ENCODE data around the gene HNRNPUL1.

The HNRNPUL1 gene

GRCh38 chr19:41234512-41235168 lies 29.5 kb upstream of the HNRNPUL1 start:
- no peak for DNase-seq

DNA sequence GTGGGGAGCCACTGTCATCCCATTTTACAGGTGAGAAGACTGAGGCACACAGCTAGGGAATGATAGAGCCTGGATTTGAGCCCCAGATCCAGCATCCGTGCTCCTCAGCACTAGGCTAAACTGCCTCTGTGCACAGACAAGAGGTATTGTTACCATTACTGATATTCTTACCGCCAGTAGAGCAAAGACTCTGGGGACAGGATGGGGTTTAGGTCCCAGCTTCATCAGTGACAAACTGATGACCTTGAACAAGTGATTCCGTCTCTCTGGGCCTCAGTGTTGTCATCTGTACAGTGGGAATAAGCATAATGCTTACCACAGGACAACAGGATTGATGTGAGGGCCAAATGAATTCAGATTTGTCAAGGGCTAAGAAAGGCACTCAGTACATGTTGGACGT lies 28.7 kb upstream of the HNRNPUL1 start:
- DNase-seq = no peak

DNA sequence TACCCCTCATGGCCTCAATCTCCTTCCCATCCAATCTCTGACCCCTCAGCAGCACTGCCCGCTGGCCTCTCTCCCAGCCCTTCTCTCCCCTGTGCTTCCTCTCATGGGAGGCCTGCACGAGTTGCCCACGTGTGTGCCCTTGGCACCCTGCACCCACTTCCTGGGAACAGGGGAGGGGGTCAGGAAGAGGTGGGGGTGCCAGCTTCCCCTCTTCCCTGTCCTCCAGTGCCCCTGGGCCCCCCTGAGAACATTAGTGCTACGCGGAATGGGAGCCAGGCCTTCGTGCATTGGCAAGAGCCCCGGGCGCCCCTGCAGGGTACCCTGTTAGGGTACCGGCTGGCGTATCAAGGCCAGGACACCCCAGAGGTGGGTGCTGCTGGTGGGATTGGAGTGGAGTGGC lies 25.9 kb upstream of the HNRNPUL1 start:
- no peak for DNase-seq

- DNase-seq = no peak
These were observed 24.8 kb upstream of the HNRNPUL1 start for GRCh38 chr19:41239363-41239762.

DNA sequence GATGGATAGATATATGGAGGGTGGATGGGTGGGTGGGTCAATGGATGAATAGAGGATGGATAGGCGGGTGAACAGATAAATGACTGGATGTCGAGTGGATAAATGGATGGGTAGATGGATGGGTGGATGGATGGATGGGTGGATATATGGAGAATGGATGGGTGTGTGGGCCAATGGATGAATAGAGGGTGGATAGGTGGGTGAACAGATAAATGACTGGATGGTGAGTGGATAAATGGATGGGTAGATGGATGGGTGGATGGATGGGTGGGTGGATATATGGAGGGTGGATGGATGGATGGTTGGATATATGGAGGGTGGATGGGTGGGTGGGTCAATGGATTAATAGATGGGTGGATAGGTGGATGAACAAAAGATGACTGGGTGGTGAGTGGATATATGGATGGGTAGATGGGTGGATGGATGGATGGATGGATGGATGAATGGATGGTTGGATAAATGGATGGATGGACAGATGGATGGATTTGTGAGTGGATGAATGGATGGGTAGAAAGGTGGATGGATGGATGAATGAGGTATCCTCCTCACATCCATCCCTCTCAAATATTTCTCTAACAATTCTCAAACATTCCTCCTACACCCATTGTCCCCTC lies 24.1 kb upstream of the HNRNPUL1 start:
- no peak for DNase-seq

- no peak for DNase-seq
These were observed 22.3 kb upstream of the HNRNPUL1 start for GRCh38 chr19:41241859-41242258.

DNA sequence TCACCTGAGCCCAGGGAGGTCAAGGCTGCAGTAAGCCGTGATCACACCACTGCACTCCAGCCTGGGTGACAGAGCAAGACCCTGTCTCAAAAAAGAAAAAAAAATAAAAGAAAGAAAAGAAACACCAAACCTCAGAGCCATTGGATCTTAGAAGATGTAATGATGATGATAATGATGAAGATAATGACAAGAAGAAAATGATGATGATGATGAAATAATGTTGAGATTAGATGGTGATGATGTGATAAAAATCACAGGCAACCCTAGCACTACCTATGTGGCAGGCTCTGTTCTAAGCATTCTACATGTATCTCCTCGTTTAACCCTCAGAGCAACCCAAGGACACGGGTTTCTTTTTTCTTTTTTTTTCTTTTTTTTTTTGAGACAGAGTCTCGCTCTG lies 20.1 kb upstream of the HNRNPUL1 start:
- no peak for DNase-seq

DNA sequence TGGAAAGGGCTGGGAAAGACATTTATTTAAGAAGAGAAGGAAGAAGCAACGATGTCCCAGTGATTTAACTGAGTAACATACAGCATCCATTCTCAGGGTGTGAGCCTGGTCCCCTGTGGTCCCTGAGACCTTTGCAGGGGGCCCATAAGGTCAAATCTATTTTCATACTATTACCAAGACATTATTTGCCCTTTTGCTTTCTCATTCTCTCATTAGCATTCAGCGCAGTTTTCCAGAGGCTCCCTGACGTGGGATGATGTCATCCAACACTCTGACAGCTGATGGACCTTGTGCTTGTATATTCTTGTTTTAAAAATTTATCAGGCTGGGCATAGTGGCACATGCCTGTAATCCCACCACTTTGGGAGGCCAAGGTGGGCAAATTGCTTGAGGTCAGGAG lies 18.3 kb upstream of the HNRNPUL1 start:
- DNase-seq = no peak

- DNase-seq = no peak
These were observed 15.3 kb upstream of the HNRNPUL1 start for GRCh38 chr19:41248895-41249294.

- no peak for DNase-seq
These were observed 14.3 kb upstream of the HNRNPUL1 start for GRCh38 chr19:41249707-41250423.

- no peak for DNase-seq
These were observed 10.5 kb upstream of the HNRNPUL1 start for GRCh38 chr19:41253660-41254059.

DNA sequence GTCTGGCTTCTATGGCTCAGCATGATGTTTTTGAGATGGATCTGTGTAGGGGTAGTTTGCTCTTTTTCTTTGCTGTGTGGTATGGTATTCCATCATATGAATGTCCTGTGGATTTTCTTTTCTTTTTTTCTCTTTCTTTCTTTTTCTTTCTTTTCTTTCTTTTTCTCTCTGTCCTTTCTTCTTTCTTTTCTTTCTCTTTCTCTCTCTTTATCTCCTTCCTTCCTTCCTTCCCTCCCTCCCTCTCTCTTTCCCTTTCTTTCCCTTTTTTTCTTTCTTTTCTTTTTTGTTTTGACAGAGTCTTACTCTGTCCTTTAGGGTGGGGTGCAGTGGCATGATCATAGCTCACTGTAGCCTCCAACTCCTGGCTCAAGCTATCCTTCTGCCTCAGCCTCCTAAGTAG lies 9.0 kb upstream of the HNRNPUL1 start:
- DNase-seq = no peak

GRCh38 chr19:41261474-41262190 lies 2.5 kb upstream of the HNRNPUL1 start:
- no peak for DNase-seq

GRCh38 chr19:41263042-41263849 lies 926 bp upstream of the HNRNPUL1 start:
- DNase-seq = peak; percentile 66 to 73

- peak; percentile 39 to 56 for DNase-seq
These were observed 616 bp downstream of the HNRNPUL1 start for GRCh38 chr19:41264581-41265394.

- peak in 1 of 2 experiments; percentile 26 for DNase-seq
These were observed 1.4 kb downstream of the HNRNPUL1 start for GRCh38 chr19:41265395-41266153.

- no peak for DNase-seq
These were observed 4.9 kb downstream of the HNRNPUL1 start for GRCh38 chr19:41269055-41269454.

GRCh38 chr19:41269571-41269970 lies 5.4 kb downstream of the HNRNPUL1 start:
- no peak for DNase-seq

GRCh38 chr19:41273076-41273475 lies 8.9 kb downstream of the HNRNPUL1 start:
- no peak for DNase-seq

DNA sequence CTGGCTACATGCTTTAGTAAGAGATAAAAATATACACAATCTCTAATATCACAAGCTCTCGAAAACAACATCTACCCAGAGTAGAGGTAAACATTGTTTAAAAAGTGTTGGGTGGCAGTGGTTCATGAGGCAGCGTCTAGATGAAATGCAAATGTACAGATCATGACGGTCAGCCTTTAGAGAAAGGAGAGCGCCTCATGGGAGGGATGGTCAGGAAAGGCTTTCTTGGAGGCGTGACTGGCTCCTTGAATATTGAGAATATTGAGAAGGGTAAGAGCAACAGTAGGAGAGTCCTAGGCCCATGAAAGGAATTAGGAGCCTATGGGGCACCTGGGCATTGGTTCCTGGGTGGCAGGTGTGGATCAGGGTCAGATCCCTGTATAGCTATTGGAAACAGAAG lies 10.6 kb downstream of the HNRNPUL1 start:
- no peak for DNase-seq

DNA sequence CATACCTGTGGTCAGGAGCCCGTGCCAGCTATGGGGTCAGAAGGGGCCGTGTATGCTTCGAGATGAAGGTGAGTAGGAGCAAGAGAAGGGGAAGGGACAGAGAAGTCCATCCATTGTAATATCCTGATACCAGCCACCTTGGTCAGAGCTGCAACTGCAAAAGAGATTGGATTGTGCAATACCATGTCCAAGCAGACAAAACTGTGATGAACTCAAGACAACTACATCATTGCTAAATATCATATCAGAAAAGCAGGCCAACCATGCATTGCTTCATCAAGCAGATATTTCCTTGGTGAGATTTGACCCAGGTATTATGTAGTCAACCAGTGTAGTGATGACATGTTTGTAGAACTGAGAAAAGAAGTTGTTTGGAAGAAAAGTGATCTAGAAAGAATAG lies 12.1 kb downstream of the HNRNPUL1 start:
- DNase-seq = no peak
